SKM-1 treated with dmso at 0.1 percent for 144 hours (cell line): ENCODE data around the gene GPS1.

Experiments
- DNase-seq: peaks from one replicate; lab custom pipeline; 2025; ENCODE audit not compliant: unreplicated experiment; lab: John Stamatoyannopoulos, UW

The GPS1 gene

GRCh38 chr17:82041144-82041814 is 10.4 kb upstream of the GPS1 start:
- no peak for DNase-seq

- no peak for DNase-seq
These were observed 9.0 kb upstream of the GPS1 start for GRCh38 chr17:82042649-82043048.

GRCh38 chr17:82043507-82043906 is 8.2 kb upstream of the GPS1 start:
- no peak for DNase-seq

GRCh38 chr17:82045936-82046484 is 5.7 kb upstream of the GPS1 start:
- DNase-seq = no peak

DNA sequence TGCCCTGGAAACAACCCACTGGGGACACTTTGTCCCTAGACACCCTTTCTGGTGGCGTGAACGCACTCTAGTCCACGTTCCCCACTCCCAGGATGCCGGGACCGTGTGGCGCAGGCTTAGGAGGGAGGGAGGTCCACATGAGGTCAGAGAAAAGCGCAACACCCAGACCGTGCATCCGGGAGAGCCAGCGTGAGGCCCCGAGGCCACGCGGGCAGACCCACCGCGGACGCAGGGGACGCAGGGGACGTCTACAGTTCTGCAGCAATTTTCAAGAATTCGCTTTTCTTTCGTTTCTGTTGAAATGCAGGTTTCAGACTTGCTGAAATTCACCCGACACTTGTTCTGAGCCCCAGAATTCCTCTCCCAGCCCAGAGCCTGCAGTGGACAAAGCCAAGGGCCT is 4.8 kb upstream of the GPS1 start:
- no peak for DNase-seq

DNA sequence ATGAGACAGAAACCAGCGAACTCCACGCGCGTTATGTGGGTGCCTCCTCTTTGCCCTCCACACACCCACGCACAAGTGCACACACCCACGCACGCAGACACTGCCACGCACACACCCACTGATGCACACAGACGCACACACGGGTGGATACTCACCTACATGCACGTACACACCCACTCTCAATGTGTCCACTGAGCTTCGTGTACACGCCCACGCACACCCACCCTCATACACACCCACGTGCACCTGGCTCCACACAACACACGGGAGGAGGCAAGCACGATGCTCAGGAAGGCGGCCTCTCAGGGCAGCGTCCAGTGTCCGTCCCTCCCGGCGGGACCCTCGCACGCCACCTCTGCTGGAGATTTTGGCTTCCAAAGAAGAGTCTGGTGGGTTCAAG is 4.3 kb upstream of the GPS1 start:
- no peak for DNase-seq

- DNase-seq = no peak
These were observed 3.7 kb upstream of the GPS1 start for GRCh38 chr17:82047914-82048570.

DNA sequence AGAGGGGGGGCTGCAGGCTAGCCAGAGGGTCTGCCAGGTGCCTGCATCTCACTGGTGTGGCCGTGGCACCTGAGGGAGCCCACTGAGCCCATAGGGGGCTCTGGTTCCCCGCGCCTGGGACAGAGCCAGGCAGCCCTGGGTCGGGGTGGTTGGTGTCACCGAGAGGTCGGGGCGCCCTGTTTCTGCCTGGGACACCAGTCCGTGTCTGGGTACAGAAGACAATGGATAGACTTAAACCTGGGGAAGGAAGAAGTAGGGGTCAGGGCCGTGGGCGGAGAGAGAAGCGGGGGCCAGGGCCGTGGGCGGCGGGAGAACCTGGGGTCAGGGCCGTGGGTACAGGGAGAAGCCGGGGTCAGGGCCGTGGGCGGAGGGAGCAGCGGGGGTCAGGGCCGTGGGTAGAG is 3.1 kb upstream of the GPS1 start:
- DNase-seq = no peak

DNA sequence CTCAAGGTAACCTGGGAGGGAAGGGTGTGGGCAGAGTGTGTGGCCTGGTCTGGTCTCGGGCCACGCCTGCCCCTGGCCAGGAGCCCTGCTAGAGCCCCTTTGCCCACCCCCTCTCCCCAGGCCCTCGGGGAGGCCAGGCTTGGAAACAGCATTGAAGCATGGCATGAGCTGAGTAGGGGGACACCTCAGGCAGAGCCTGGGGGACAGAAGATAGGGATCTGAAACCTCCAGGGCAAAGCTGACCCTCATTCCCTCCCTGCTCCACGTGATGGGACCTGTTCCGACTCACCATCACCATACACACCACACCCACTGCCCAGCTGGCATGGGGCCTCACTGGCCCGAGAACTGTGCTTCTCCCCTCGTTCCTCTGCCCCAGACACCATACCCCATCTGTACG is 2.6 kb upstream of the GPS1 start:
- no peak for DNase-seq

- DNase-seq = no peak
These were observed 2.2 kb upstream of the GPS1 start for GRCh38 chr17:82049521-82049971.

DNA sequence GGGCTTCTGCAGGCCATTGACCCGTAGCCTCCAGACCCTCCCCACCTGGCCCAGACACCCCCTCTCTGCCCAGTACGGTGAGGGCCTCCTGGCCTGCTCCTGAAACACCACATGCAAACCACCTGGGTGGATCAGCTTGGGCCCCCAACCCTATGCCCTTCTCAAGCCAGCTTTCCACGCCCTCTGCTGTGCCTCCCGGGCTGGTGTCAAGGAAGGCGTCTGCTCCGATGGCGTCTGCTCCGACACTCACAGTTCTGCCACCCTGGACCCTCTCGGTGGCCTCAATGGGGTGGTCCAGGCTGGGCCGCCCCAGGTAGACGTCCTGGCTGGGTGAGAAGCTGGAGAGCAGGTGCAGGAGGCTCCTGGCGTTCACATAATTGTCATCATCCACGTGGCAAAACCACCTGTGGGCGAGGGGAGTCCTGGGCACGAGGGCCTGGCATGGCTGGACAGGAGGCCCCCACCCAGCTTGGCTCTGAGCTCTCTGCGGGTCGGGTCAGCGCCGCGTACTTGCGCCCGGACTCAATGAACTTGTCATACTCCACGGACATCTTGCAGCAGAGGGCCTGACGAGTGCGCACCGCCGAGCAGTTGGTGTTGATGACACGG is 1.4 kb upstream of the GPS1 start:
- no peak for DNase-seq

DNA sequence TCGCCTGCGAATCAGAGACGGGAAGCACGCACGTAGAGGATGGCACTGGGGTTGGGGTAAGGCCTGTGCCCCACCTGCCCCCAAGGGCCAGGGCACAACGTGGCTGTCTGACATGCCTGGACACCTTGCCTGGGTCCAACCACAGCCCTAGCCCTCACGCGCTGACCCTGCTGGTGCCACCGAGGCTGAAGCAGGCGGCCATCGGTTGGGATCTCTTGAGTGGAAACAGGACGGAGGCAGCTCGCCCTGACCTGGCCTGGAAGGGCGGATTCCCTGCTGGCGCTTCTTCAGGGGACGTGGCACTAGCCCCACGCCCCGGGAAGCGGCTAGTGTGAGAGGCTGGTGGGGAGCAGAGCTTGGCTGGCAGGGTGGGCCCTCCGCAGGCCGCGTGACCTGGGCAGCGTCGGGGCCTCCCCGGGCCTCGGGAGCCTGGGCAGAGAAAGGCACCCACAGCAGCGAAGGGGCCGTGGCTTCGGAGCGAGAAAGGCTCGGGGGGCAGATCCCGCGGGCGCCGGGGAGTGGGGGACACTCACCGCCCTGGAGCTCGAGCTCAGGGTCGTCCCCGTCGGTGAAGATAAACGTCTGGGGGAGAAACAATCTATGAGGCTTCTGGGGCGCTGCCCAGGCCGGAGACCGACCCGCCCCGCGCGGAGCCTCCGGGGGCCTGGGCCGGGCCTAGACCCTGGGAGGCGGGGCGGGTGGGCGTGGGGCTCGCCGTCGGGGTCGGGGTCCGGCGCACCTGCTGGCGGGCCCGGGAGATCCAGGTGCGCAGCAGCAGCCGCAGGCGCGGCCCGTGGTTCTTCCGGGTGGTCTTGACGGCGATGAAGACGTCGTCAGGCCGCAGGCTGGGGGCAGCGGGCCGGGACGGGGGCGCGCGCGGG is 697 bp upstream of the GPS1 start:
- DNase-seq = no peak

GRCh38 chr17:82052638-82053059 is 951 bp downstream of the GPS1 start:
- DNase-seq = no peak

DNA sequence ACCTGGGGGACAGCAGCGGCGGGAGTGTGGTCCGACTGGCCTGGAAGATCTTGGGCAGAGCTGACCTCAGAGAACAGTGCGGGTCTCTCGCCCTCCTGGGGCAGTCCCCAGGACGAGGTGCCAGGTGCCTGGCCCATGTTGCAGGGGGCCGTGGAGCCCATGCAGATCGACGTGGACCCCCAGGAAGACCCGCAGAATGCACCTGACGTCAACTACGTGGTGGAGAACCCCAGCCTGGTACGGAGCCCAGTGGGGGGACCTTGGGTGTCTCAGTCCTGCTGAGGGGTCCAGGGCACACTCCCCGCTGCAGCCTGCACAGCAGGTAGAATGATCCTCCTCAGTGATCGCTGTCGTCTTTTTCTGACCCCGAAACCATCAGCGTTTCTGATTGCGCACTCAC is 1.4 kb downstream of the GPS1 start:
- DNase-seq = no peak

DNA sequence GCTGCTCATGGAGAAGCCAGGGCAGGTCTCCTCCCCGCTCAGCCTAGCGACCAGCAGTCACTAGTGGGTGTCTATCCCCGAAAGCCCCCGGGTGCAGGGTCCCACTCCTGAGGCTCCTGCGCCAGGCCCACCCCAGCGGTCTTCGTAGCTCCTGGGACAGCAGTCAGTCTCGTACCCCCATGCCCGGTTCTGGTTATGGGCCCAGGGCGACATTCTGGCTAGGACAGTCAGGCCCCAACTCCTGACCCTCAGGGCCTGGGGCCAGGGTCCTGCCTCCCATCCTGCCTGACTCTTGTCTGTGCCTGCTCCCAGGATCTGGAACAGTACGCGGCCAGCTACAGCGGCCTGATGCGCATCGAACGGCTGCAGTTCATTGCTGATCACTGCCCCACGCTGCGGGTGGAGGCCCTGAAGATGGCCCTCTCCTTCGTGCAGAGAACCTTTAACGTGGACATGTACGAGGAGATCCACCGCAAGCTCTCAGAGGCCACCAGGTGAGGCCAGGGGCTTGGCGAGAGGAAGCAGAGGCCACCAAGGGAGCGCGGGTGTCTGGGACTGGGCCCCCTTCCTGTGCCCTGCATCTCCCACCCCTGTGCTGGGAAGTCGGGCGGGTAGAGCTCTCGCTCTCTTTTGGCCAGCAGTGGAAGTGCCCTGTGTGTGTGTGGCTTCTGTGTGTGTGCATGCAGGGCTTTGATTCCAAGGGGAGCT is 2.0 kb downstream of the GPS1 start:
- no peak for DNase-seq

- no peak for DNase-seq
These were observed 2.8 kb downstream of the GPS1 start for GRCh38 chr17:82054351-82055022.

DNA sequence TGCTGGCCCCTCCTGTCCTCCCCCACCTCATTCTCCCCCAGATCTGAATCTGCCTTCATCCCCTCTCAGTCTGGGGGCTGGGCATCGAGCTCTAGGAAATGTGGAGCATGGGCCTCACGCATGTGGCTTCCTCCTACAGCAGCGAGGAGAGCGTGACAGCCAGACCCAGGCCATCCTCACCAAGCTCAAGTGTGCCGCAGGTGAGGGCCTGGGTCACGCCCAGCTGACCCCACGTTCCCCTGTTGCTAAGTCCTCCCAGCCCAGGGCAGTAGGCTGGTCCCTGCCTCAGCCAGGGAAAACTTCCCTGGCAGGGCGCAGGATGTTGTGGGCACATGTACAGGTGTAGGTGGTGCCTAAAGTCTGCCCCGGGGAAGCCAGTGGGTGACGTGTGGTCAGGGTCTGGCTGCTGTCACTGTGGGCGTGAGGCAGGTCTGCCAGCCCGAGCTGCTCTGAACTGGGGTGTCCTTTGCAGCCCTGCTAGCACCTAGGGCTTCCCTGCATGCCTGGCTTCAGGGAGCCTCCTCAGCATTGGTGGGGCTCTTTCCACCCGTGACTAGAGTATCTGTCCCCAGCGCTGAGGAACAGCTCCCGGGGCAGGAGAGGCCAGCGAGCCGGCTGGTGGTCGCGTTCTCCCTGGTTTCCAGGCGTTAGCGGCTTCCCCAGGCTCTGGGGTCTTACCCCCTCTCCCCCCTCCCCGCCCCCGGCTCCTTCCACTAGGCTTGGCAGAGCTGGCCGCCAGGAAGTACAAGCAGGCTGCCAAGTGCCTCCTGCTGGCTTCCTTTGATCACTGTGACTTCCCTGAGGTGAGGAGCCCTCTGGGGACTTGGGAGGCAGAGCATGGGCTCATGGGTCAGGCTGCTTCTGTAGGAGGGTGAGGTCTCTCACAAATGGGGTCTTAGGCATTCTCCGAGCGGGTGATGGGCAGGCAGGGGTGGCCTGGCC is 3.6 kb downstream of the GPS1 start:
- no peak for DNase-seq

- DNase-seq = no peak
These were observed 4.4 kb downstream of the GPS1 start for GRCh38 chr17:82055965-82056728.
